Stimulated activated CD4-positive, alpha-beta T cell treated with anti-CD3 and anti-CD28 coated beads, Interleukin-4, amount 100 ng/mL, for 4 hours (primary cell): ENCODE results near the gene BOK.
"Not testable (repeated sequence)": the region's sequence is repeated elsewhere in the genome, so short reads cannot be mapped to it uniquely, and the experiment has no call there.

ENCODE experiments used
- DNase-seq, 2 experiments: peaks; one replicate each; pipeline ENCODE4 v3.0.0-alpha.2; 2020

Gene BOK

GRCh38 chr2:241559323-241560161 lies 997 bp downstream of the BOK start:
- no peak for DNase-seq

DNA sequence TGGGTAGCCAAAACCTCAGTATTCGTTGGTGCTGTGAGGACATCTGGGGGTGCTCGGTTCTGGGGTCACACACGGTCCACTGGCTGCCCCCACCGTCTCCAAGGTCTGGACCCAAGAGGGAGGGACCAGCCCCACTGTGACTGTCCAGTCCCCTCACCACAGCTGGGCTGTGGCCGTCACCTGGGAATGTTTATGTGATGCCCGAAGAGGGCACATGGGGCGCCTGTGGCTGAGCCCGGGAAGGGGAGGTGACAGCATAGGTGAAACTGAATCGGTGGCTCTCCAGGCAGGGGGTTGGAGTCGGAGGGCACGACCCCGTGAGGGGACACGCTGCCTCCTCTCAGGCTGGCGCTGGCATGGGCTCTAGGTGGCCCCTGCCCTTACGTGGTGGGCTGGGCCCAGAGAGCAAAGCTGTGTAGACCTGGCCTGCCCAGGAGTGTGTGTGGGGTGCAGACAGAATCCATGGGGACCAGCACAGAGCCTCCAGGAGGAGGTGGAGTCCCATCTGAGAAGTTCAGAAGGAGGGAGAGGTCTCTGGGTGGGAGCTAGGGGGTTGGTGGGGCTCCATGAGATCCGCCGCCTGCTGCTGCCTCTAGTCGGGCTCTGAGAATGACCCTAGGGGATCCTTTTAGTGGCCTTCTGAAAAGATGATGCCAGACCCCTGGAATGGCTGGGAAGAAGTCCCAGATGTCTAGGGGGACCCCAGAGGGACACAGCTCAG lies 1.8 kb downstream of the BOK start:
- DNase-seq, result no peak

- no peak for DNase-seq
Measured at GRCh38 chr2:241560883-241561474, 2.4 kb downstream of the BOK start.

GRCh38 chr2:241561832-241562231 lies 3.3 kb downstream of the BOK start:
- no peak for DNase-seq

DNA sequence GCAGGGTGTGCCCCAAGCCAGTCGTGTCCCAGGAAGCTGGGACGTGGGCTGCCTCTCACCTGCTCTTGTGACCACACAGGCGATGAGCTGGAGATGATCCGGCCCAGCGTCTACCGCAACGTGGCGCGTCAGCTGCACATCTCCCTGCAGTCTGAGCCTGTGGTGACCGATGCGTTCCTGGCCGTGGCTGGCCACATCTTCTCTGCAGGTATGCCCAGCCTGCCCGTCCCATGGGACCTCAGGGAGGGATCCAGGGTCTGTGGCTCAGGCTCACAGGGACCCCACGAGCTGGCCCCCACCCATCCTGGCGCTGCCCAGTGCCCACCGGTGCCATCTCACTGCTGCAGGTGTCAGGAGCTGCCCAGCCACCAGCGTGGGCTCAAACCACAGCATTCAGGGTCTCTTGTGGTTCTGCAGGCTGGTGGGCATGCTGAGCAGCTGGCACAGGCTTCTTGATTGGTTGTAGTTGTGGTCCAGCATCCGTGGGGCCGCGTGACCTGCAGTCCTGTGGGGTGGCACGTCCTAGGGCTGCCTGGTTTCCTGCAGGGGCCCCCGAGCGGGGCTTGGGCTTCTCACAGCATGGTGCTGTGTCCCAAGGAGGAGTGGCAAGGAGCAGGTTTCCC lies 3.8 kb downstream of the BOK start:
- DNase-seq, result no peak

- no peak for DNase-seq
Measured at GRCh38 chr2:241563031-241563507, 4.5 kb downstream of the BOK start.

DNA sequence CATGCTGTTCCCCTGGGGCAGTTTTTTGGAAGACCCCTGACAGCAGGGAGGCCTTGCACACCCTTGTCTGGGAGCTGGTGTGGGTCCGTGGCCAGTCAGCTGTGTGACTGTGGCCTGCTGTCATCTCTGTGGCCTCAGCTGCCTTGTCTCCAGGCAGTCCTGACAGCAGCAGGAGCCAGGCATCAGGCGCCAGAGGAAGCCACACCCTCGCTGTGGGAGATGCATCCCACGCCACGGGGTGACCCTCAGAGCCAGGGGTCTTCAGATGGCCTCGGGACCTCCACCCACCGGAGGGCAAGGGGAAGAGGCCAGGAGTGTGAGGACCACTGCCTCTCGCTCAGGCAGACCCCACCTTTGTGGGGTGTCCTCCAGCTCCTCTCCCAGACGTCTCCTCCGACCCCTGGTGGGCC lies 5.0 kb downstream of the BOK start:
- DNase-seq, result no peak

DNA sequence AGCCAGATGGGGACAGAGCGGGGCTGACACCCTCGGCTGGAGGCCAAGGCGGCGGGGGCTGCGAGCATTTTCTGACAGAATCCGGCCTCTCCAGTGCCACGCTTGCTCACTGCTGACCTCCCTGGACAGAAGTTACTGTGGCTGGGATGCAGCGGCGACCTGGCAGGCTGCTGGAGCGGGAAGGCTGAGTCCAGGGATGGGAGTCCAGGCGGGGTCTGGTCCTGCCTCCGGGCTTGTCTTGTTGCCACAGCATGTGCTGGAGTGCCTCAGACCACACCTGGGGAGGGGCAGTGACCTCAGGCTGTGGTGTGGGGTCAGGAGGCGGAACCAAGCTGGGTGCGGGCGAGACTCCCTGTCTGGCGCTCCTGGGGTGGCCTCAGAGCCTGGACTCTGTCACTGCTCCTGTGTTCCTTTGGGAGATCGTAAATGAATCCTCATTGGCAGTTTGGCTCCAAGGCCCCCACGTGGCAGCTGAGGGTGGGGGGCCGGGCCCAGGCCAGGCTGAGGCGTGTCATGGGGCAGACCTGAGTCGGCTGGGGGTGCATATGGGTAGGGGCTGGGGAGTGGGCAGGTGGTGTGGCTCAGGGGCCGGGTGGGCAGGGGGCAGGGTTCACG lies 5.5 kb downstream of the BOK start:
- DNase-seq, result no peak

DNA sequence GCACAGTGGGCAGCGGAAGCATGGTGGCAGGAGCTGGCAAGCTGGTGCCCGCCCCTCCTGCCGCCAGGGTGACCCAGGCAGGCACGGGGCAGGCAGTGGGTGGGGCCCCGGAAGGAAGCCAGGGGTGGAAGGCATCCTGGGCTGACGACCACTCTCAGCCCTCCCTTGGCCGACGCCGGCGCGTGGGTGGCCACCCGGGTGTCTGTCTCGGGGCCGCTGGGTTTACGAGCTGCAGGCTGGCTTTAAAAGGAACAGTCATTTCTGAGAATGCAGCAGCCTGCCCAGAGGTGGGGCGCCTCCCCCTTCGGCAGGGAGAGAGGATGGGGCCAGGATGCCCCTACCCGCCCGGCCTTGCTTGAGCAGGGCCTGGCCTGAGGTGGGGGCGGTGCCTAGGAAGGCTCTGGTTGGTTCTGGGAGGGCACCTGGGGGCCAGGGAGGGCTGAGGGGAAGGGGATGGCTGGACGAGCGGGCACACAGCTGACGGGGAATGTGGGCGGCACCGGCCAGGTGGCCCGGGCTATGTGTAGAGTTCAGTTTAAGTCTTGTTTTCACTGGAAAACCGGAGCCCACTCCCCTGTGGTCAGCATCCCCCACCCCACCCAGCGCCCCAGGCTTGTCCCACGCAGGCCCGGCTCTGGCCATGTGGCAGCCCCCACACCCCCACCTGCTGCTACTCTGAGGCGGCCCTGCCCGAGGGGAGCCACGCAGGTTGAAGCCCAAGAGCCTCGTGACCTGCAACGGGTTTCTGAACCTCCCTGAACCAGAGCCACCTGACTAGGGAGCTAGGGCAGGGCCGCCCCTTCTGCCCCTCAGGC lies 6.3 kb downstream of the BOK start:
- DNase-seq, result no peak

DNA sequence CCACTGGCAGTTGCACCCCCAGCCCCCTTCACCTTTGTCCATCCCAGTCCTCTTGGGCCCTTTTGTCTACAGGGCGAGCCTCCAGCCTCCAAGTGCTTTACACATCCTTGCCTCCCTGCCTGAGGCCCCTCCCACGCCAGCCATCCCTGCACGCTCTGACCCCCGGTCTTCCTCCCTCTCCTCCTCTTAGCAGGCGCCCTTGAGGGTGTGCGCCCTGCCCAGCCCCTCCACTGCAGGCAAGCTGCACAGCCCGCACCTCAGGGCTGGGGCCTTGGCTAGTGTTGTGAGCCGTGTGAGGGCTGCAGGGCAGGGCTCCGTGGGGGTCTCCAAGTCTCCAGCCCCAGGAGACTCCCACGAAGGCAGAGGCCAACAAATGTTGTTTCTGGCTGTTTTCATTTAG lies 6.9 kb downstream of the BOK start:
- no peak for DNase-seq

GRCh38 chr2:241566021-241566420 lies 7.5 kb downstream of the BOK start:
- DNase-seq, result not testable (repeated sequence)

- no peak for DNase-seq
Measured at GRCh38 chr2:241566468-241566867, 7.9 kb downstream of the BOK start.

- not testable (repeated sequence) for DNase-seq
Measured at GRCh38 chr2:241567266-241567665, 8.7 kb downstream of the BOK start.

DNA sequence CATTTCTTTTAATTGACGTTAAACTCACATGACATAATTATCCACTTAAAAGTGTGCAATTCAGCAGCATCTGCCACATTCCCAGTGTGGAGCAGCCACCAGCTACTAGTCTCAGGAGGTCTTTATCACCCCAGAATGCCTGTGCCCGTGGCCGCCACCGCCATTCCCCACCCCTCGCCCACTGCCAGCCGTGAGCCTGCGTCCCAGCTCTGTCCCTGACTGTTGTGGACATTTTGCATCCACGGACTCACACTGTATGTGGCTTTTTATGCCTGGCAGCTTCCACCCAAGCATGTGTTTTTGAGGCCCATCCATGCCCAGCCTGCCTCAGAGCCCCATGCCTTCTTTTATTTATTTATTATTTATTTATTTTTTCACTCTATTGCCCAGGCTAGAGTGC lies 9.2 kb downstream of the BOK start:
- DNase-seq, result no peak

- DNase-seq, result no peak
Measured at GRCh38 chr2:241568726-241569125, 10.2 kb downstream of the BOK start.

- no peak for DNase-seq
Measured at GRCh38 chr2:241569831-241570281, 11.3 kb downstream of the BOK start.

DNA sequence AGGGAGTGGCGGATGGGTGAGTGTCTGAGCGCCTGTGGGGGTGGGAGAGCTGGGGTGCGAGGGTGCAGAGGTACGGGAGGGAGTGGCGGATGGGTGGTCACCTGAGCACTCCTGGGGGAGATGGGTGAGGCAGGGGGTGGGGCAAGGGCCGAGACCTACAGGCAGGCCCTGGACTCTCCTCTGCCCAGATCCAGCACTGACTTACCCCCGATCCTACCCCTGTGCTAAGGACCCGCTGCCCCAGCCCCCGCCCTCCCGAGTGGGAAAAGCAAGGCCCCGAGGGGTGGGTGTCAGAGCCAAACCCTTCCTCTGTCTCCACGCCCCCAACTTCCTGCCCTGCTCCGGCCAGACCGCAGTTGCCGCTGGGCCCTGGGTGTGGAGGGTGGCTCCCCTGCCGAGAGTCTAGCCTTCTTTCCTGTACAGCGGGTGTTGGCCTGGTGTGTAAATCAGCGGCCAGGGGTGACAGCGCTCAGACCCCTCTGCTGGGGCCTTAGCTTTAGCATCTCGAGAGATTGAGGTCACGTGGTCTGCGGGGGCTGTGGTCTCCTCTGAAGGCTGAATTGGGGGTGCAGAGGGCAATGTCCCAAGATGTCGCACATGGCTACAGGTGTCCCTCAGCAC lies 12.5 kb downstream of the BOK start:
- DNase-seq, result no peak

- no peak for DNase-seq
Measured at GRCh38 chr2:241571821-241572620, 13.5 kb downstream of the BOK start.

DNA sequence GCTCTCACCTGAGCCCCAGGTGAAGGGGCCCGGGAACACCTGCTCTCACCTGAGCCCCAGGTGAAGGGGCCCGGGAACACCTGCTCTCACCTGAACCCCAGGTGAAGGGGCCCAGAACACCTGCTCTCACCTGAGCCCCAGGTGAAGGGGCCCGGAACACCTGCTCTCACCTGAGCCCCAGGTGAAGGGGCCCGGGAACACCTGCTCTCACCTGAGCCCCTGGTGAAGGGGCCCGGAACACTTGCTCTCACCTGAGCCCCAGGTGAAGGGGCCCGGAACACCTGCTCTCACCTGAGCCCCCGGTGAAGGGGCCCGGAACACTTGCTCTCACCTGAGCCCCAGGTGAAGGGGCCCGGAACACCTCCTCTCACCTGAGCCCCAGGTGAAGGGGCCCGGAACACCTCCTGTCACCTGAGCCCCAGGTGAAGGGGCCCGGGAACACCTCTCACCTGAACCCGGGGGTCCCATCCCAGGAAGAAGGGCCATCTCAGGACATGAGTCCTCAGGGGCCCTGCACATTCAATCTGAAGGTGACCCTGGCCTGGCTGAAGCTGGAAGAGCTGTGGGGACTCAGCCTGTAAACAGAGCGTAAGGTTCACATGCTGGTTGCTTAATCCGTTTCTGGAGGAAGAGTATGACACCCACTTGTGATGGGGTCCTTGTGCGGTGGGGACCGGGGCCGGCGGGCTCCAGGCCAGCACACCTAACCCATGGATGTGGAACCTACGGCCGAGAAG lies 14.5 kb downstream of the BOK start:
- DNase-seq, result not testable (repeated sequence)

- no peak for DNase-seq
Measured at GRCh38 chr2:241573741-241574140, 15.2 kb downstream of the BOK start.
